ENCODE data around the gene UPP2. TPM values are rescaled to one million over a fixed set of nuclear protein-coding genes. Genes with fewer than 3 reads are reported as not detected.

The UPP2 gene
- not detected for total RNA-seq

DNA sequence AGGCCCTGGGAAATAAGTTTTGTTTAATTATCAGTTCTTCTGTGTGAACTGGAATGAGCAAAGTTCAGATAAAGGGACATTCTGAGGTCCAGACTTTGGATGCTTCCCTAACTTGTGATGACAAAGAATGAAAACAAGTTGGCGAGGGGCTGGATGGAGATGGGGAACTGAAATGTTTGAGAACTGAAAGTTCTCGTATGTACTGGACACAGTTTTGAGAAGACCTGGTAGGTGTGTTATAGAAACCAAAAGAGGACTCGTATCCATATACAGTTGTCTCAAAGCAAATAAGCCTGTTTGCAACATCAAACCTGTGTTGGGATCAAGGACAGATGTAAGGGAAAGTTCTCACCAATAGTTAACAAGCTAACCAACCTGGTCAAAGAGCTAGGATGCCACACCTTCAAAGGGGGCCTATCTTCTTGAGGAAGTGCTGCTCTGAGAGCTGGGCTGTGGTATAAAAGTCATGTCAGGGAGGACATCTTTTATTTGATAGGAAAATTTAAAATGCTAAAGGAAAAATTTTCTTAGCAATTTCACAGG lies at the start of gene UPP2:
TSS of gene UPP2 (plus strand) at position 493 of the 543 bp plus-strand sequence. CDS start 188 bp downstream, outside the sequence.
- no peak for DNase-seq (ENCODE audit: low spot score)

DNA sequence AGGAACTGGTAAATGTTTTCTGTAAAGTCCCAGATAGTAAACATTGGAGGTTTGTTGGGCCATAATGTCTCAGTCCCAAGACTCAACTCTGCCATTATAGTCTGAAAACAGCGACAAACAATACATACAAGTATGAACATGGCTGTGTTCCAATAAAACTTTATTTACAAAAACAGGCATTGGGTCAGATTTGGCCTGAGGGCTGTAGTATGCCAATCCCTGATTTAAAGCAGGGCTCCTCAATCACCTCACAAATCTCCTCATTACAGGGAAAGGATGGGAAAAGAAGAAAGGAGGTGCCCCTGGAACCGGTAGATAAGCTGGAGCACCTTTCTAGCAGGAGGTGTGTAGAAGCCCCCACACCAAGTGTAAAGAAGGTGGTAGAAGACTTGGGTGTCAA lies 48.9 kb upstream of the UPP2 start:
- DNase-seq (ENCODE audit: low spot score) = no peak

DNA sequence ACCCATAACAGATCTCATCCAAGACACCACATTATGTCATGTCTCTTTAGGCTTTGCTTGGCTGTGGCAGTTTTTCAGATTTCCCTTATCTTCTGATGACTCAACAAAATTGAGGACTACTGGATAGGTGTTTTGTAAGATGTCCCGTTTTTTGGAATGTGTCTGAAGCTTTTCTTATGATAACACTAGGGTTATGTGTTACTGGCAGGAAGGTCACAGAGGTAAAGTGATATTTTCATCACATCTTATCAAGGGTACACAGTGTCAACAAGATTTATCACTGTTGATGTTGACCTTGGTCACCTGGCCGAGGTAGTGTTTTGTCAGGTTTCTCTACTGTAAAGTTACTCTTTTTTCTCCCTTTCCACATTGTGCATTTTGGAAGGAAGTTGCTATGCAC lies 44.8 kb upstream of the UPP2 start:
- DNase-seq (ENCODE audit: low spot score) = no peak

DNA sequence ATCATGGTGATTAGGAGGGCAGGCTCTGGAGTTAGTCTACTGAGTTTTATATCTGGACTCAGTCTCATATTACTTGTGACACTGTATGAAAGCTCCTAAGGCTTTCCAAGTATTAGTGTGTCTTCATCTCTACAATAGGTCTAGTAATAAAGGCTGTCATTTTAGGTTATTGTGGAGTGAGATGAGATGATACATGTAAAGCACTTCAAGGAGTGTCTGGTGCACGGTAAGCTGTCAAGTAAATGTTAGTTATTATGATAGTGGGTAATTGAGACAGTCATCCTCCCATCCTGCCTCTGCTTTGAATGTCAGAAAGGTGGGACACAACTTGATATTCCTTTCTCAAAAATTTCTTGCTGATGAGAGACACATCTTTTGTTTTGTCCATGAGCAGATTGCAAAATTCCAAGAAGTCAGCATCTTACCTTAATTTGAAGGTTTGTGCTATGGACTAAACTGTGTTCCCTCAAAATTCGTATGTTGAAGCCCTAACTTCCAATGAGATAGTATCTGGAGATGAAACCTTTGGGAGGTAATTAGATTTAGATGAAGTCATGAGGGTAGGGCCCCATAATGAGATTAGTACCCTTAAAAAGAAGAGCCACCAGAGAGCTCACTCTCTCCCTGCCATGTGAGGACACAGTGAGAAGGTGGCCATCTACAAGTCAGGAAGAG lies 41.4 kb upstream of the UPP2 start:
- DNase-seq (ENCODE audit: low spot score) = no peak

DNA sequence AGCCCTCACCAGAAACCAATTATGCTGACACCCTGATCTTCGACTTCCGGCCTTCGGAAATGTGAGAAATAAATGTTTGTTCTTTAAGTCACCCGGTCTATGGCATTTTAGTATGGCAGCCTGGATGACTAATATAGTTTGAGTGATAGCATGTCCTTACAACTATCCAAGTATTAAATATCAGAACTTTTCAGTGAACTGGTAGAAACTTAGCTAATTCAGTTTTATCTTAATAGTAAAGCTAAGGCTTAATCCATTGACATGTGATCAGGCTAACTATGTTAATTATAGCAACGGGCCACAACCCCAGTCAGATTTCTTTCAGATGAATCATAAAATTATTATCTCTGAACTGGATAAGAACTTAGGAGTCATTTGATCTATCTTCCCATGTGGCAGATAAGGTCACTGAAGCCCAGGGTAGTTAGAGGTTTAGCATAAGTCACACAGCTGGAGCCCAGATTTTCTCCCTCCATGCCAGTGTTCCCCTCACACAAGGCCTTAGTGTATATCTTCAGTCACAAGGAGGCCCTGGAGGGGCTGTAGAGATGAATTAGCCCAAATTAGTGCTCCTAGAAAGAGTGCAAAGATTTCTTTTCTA lies 40.7 kb upstream of the UPP2 start:
- DNase-seq (ENCODE audit: low spot score) = no peak

DNA sequence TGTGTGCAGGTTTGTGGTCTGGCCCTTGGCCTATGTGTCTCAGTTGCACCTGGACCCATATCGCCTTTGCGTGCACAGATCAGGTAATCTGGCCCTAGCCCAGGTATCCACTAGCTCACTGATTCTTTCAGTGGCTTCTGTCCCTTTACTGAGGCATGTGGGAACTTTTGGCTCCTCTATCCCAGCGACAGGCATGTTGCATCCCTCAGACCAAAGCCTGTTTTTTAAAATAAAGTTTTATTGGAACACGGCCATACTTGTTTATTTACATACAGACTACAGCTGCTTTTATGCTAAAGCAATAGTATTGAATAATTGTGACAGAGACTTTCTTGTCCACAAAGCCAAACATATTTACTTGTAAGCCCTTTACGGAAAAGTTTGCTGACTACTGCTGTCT lies 39.9 kb upstream of the UPP2 start:
- DNase-seq (ENCODE audit: low spot score) = no peak

DNA sequence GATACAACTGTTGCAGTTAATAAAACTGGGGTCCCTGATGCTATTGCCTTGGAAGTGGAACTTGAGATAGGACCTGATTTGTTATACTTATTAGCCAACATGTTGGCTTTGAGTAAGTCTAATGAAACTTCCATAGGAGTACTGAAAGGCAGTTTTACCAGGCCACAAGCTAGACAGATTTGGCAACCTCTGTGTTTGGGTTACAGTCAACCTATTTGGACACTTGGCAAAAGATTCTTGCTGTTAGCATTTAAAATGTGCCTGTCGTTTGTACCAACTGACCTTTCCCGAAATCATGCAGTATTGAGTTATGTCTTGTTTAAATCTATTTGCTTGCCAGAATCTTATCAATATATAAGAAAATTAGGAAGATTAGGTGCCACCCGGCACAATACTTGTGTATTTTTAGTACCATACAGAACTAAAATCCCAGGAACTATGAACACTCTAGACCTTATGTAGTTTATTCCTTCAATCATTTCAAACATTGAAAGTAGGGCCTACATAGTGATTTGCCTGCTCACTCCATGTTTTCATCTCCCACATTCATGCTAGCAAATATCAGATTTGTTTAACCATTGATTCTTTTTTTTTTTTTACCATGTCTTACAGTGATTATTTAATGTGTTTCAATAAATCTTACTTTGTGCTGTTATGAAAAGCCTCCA lies 35.5 kb upstream of the UPP2 start:
- no peak for DNase-seq (ENCODE audit: low spot score)

DNA sequence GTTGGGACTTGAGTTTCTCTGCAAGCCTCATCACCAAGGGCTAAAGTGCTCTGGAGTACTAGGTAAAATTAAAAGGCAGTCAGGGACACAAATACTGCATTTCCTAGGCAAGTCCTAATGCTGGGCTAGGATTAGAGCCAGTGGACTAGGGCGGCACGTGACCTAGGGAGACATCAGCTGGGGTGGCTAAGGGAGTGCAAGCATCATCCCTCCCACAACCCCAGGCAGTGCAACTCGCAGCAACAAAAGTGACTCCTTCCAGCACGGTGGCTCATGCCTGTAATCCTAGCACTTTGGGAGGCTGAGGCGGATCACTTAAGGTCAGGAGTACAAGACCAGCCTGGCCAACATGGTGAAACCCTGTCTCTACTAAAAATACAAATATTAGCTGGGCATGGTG lies 30.7 kb upstream of the UPP2 start:
- no peak for DNase-seq (ENCODE audit: low spot score)

DNA sequence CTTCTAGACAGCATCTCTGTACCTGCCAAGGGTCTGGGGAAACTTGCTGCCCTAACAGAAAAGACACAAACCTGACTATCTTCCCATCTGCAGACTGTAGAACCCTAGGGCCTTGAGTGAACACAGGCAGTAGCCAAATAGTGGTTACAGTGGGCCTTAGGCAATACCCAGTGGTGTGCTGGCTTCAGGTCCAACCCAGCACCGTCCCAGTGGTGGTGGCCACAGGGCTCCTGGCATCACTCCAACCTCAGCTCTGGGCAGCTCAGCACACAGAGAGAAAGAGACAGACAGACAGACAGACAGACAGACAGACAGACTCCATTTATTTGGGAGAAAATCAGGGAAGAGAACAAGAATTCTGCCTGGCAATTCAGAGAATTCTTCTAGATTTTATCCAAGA lies 29.3 kb upstream of the UPP2 start:
- no peak for DNase-seq (ENCODE audit: low spot score)

DNA sequence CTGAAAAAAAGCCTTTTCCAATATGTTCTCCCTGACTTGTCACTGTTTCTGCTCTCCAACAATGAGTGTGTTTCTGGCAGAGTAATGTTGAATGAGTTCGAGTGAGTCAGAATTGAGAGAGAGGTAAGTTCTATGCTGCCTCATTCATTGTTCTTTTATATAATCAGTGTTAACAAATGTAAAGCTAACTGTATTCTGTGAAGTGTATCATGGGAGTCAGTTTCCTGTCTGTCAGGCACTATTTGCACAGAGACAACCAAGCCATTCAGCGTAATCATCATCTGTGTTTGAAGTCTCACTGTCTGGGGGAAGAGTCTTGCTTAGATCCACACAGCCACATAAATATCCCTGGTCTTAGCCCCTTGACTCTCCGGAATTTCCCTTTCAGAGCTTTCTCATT lies 22.0 kb upstream of the UPP2 start:
- DNase-seq (ENCODE audit: low spot score) = no peak

DNA sequence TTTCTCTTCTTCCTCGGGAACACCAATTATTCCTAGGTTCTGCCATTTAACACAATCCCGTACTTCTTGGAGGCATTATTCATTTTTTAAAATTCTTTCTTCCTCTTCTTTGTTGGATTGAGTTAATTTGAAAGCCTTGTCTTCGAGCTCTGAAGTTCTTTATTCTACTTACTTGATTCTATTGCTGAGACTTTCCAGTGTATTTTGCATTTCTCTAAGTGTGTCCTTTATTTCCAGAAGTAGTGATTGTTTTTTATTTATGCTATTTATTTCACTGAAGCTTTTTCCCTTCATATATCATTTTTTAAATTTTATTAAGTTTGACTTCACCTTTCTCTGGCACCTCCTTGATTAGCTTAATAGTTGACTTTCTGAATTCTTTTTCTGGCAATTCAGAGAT lies 13.6 kb upstream of the UPP2 start:
- no peak for DNase-seq (ENCODE audit: low spot score)

DNA sequence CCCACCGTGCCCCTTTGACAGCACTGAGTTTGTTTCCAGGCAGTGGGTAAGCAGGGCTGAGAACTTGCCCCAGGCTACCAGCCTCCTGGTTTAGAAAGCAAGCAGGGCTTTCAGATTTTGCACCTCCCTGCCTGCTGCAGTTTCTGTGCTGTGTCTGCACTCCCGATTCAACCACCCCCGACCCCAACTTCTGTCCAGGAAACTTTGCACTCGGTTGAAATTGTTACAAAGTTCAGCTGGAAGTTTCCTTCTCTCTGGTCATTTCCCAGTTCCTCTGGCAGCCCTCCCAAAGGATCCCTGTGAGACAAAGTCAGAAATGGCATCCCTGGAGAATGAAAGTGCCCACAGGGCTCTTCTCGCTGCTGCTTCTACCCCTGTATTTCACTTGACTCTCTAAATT lies 12.4 kb upstream of the UPP2 start:
- DNase-seq (ENCODE audit: low spot score) = no peak

DNA sequence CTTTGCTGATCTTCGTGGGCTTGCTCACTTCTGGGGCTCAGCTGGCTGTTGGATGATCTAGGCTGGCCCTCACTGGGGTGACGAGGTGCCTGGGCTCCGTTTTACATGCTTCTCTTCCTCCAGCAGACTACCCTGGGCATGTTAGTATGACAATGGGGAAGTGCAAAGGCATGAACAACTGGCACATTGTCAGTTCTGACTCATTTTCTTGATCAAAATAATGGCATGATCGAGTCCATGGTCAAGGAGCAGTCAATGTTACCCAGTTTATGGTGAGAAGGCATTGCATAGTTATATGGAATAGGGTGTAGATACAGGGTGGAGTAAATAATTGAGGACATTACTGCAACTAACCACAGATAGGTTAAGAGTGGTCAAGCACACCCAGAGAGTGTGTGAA lies 10.0 kb upstream of the UPP2 start:
- no peak for DNase-seq (ENCODE audit: low spot score)

DNA sequence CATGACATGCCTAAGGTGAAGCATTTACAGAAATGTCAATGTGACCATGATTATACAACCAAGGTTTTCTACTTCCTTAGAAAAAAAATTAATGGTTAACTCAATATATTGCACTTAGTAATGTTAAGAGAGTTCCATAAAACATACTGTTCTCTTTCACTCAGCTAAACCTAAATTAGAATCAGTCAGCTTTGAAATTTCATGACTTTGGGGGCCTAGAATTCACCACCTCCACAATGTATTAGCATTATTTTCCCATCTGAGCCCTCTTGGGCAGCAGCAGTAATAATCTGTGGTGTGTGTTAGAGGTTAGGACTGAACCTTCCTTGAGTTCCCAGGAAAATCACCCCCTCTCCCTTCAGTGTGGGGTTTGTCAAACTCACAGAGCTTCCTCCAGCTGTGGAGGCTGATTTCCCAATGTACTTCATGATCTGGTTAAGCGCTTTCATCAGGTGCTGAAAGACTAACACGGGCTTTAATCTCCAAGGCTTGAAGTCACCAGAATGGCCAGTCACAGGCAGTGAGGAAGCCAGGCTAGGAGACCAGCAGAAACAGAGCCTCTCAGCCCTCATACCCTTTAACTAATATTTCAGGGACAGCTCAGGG lies 7.1 kb upstream of the UPP2 start:
- no peak for DNase-seq (ENCODE audit: low spot score)

DNA sequence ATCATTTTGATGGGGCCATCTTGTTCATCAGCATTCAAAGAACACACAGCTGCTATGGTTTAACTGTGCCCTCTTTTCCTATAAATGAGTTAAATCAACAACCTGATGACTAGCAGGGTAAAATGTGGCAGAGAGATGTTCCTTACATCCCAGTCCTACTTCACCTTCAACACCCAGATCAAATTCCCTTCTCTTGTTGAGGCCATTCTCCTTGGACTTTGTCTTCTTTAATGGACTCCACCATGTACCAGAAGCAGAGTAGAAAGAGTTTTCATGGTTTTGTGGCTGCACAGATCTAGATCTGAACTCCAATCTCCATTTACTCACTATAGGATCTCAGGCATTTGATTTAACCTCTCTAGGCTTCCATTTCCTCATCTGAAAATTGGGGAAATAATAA lies 6.4 kb upstream of the UPP2 start:
- DNase-seq (ENCODE audit: low spot score) = no peak

DNA sequence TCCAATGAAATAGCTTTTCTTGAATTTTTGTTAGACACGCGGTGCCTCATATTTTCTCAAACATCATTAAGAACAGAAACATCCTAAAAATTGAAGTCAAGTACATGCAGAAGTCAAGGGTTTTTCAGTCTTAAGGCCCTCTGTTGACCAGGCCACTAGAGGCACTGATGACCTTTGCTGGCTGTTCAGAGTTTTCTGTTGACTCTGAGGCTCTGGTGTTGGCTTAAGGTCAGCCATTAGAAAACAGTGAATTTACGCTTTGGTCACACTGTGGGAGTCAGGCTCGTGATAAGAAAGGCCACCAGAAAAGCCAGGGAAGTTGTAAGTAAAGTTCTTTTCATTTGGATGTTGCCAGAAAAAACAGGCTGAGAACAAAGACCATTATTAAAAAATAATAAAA lies 5.8 kb upstream of the UPP2 start:
- DNase-seq (ENCODE audit: low spot score) = no peak

DNA sequence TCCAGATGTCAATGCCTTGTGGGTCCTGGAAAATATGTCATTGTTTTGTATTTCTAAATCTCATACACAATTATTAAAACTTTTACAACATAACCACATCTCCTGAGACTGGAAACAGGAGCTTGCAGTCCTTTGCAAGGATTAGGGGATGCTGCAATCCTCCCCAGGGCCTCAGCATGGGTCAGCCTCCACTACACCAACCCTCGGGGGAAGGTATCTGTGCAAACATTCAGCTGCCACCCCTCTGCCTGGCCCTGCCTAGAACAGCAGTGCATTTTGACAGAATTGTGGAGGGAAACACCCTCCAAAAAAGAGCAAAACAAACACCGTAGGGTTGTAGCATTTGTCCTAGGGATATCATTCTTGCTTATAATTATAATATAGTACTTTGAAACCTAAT lies 4.2 kb upstream of the UPP2 start:
- no peak for DNase-seq (ENCODE audit: low spot score)

DNA sequence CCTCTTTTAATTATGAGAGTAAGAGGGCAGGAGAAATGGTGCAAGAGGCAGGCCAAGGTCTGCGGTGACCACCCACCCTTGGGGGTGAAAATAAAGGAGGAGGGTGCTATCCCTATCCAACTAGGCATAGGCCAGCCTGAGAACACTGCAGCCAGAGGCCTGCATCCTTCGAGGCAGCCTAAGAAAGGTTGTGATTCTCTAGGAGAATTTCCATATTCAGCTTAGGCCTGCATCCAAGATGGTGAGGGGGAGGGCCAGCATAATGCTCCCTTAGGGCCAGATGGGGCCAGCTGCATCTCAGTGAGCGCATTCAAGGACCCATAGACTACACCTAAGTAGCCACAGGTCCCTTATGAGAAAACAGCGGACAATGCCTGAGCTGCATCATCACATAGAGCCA lies 3.5 kb upstream of the UPP2 start:
- DNase-seq (ENCODE audit: low spot score) = no peak

DNA sequence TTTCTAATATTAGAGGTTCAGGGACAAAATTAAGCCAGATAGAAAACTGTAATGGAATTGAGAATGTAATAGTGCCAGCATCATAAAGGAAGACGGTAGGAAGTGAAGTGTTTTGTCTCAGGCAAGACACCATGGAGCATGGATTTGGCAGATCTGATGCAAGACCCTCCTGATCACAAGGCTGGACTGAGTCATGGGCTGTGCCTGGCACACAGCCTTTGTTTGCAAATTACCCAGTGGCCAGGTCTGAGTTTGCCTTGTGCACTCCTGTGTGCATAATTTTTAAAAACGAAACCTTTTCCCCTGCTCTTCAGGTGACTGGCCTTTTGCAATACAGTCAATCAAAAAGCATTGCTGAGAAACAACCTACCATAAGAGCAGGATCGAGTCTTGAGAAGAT lies 2.0 kb upstream of the UPP2 start:
- no peak for DNase-seq (ENCODE audit: low spot score)

DNA sequence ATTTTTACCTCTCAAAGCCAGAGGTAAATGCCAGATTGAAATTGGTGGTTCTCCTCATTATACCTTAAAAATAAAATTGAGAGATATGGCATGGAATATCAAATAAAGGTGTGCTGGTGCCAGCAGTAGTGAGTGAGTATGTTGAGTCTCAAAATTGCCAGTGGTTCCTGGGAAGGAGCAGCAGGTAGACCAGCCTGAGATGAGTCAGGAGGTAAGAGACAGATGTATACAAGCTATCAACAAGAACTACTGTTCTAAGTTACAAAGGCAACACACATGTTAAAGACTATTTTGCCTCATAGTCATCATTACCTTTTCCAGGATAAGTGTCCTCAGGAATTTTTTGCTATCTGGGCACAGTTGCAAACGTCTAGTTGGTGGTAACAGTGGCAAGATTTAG lies 1.3 kb upstream of the UPP2 start:
- no peak for DNase-seq (ENCODE audit: low spot score)

DNA sequence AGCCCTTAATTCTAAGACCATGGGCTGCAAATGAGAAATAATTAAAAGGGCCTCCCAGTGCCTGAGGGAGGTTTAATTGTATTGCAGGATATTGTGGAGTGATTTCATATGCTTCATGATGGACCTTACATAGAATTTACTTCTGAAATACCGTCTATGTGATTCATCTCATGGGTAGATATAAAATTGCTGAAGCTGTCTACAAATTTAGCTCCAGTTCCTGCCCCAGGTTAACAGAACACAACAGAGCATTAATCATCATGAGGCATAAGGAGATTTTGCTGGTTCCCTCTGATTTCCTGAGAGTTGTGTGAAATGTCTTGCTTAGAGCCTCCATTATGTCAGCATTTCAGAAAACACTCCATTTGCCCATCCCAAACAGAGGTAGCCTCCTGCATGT lies 770 bp downstream of the UPP2 start:
- DNase-seq (ENCODE audit: low spot score) = no peak

DNA sequence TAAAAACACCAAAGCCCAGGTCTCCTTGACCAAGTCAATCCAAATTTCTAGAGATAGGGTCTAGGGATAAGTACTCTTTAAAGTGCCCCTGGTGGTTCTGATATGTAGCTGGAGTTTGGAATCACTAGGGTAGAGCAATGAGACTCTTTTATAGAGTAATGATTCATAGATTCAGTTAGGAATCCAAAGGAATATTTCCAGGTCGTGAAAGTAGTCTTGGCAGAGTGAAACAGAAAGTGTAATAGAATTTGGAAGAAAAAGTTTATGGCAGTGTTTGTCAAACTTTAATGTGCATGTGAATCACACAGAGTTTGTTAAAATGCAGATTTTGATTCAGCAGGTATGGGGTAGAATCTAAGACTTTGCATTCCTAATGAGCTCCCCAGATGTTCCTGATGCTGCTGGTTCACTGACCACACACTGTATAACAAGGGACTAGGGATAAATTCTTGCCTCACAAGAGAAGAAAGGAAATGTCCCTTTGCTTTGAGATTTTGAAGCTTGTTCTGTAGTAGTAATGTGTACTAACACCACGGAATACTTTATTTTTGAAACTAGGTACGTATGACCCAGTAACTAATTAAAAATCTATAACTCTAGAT lies 1.8 kb downstream of the UPP2 start:
- no peak for DNase-seq (ENCODE audit: low spot score)

Measured in ureter (tissue), 1 donor.